Right ventricle myocardium inferior (tissue), 1 donor: Measurements from ENCODE around the gene TAF6. TPM values are rescaled to one million over a fixed set of nuclear protein-coding genes. Genes with fewer than 3 reads are reported as not detected.
"Not testable (repeated sequence)": the region's sequence is repeated elsewhere in the genome, so short reads cannot be mapped to it uniquely, and the experiment has no call there.

ENCODE experiments used
- ATAC-seq: fragments of 200-7000 bp; cut with Tn5 transposase; one replicate; pipeline ENCODE4 v1.9.1; 2020; ENCODE audit warnings: mild to moderate bottlenecking, moderate library complexity
- DNase-seq: peaks from one replicate; pipeline ENCODE4 v3.0.0; 2021; ENCODE audit errors: missing footprints
- intact Hi-C: fragments of 100-400 bp; cut with DNase I; formaldehyde crosslinking; loops from one replicate; pipeline ENCODE4 v1.11.0; 2022
- total RNA-seq: library from RNA; stranded (reverse); fragmentation: NEBNext Ultra II Directional; extraction: Animal tissue kit (Norgen Biotek cat#: 25700); gene quantifications from one replicate; pipeline ENCODE4 v1.2.1, GENCODE V29; 2021
- donor health status: DM: no; HTN: yes; CAD: no; lungs with severe emphysema.

The TAF6 gene
- total RNA-seq, 1 donor from 2014 or later: 29.3 TPM

GRCh38 chr7:100153708-100154535 is 34.8 kb upstream of the TAF6 start:
- intact Hi-C loops: no loop called here
- DNase-seq (no peak), ATAC-seq (no peak)

- ATAC-seq (no peak), DNase-seq (no peak)
- intact Hi-C loops: no loop called here
These were observed 33.9 kb upstream of the TAF6 start for GRCh38 chr7:100152937-100153666.

- no peak for DNase-seq
- intact Hi-C loops: no loop called here
- ATAC-seq: no peak
These were observed 33.2 kb upstream of the TAF6 start for GRCh38 chr7:100152404-100152803.

- DNase-seq (peak; percentile 99), ATAC-seq (peak; percentile 100)
- intact Hi-C loops: loop anchor here (10.0 kb wide), 1 partner anchor 196 kb away; no protein-coding TSS in a partner anchor
These were observed 29.6 kb upstream of the TAF6 start, which contains the start of gene LAMTOR4 for GRCh38 chr7:100148559-100149328. Gene LAMTOR4 (plus strand): TSS chr7:100148918. CDS start chr7:100148973, 55 bp downstream.

GRCh38 chr7:100148225-100148558 is 29.0 kb upstream of the TAF6 start:
- DNase-seq: no peak
- ATAC-seq: peak; percentile 1
- intact Hi-C loops: loop anchor here (10.0 kb wide), 1 partner anchor 197 kb away; no protein-coding TSS in a partner anchor

- no peak for DNase-seq
- ATAC-seq: no peak
- intact Hi-C loops: loop anchor here (10.0 kb wide), 1 partner anchor 198 kb away; no protein-coding TSS in a partner anchor
These were observed 28.1 kb upstream of the TAF6 start for GRCh38 chr7:100147278-100147677.

- intact Hi-C loops: loop anchor here (10.0 kb wide), 1 partner anchor 198 kb away; no protein-coding TSS in a partner anchor
These were observed 27.2 kb upstream of the TAF6 start for GRCh38 chr7:100146350-100146749.

GRCh38 chr7:100142461-100142860 is 23.3 kb upstream of the TAF6 start:
- ATAC-seq (no peak), DNase-seq (no peak)
- intact Hi-C loops: loop anchor here (10.0 kb wide), 1 partner anchor 202 kb away; no protein-coding TSS in a partner anchor

More at GRCh38 chr7:100146350-100146749, 27.2 kb upstream of the TAF6 start:
- ATAC-seq, DNase-seq: not testable (repeated sequence)

- intact Hi-C loops: loop anchor here (10.0 kb wide), 1 partner anchor 203 kb away; no protein-coding TSS in a partner anchor
- DNase-seq (no peak), ATAC-seq (no peak)
These were observed 22.4 kb upstream of the TAF6 start for GRCh38 chr7:100141555-100141949.

GRCh38 chr7:100137851-100138760 is 18.9 kb upstream of the TAF6 start:
- DNase-seq (no peak), ATAC-seq (no peak)
- intact Hi-C loops: no loop called here

- DNase-seq (no peak), ATAC-seq (peak; percentile 53)
- intact Hi-C loops: loop anchor here (5.0 kb wide), 1 partner anchor 220 kb away; no protein-coding TSS in a partner anchor
These were observed 13.6 kb upstream of the TAF6 start for GRCh38 chr7:100132697-100133151.

- DNase-seq: no peak
- no peak for ATAC-seq
- intact Hi-C loops: loop anchor here (5.0 kb wide), 1 partner anchor 220 kb away; no protein-coding TSS in a partner anchor
These were observed 13.0 kb upstream of the TAF6 start for GRCh38 chr7:100132126-100132525.

- DNase-seq: peak; percentile 88
- no peak for ATAC-seq
- intact Hi-C loops: loop anchor here (5.0 kb wide), 1 partner anchor 219 kb away; no protein-coding TSS in a partner anchor
These were observed 11.7 kb upstream of the TAF6 start for GRCh38 chr7:100130608-100131453.

GRCh38 chr7:100130220-100130607 is 11.1 kb upstream of the TAF6 start:
- not testable (repeated sequence) for DNase-seq, ATAC-seq
- intact Hi-C loops: loop anchor here (5.0 kb wide), 1 partner anchor 218 kb away; no protein-coding TSS in a partner anchor

GRCh38 chr7:100128637-100128963 is 9.4 kb upstream of the TAF6 start:
- ATAC-seq: no peak
- DNase-seq: no peak
- intact Hi-C loops: loop anchor here (5.0 kb wide), 3 partner anchors 36 to 136 kb away; no protein-coding TSS in a partner anchor

GRCh38 chr7:100127866-100128636 is 8.9 kb upstream of the TAF6 start:
- intact Hi-C loops: loop anchor here (5.0 kb wide), 3 partner anchors 36 to 136 kb away; no protein-coding TSS in a partner anchor
- no peak for ATAC-seq
- no peak for DNase-seq
